Testis (tissue), 2 donors: ENCODE results near the gene PRDM2.

Experiments used
- POLR2A ChIP-seq: fragments of 450-650 bp; IDR thresholded peaks from one replicate; pipeline ENCODE4 v1.6.1; 2017; ENCODE audit warnings: antibody characterized with exemption, mild to moderate bottlenecking, moderate library complexity
- TF ChIP-seq, protein P1 (sequence below), 3 experiments: fragments of 450-650 bp in 2 of 3; fragments of 200-600 bp in 1 of 3; sonication (generic) in 1 of 3; IDR thresholded peaks; one replicate each; pipeline ENCODE4 v1.5.1; 2016 to 2019; ENCODE audit warnings: antibody characterized with exemption in 3 of 3, mild to moderate bottlenecking in 2 of 3, moderate library complexity in 1 of 3

DNA sequence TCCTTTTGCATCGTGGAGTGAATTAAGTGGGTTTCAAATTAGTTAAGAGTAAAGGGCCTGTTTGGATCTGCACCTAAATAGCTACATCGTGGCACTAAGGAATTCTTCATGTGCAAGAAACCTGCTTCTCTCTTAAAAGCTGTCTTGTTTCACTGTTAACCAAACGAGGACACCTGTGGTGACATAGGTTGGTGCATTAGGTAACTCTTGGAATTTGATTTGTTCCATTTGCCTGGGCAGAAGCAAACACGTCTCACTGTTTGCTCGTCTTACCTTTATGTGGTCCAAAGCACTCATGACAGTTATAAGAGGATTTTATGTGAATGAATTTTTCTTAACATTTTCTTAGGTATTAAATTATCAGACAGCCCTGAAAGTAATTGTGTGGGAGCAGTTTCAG lies 60.9 kb downstream of the PRDM2 start:
- TF ChIP-seq, protein P1, sequence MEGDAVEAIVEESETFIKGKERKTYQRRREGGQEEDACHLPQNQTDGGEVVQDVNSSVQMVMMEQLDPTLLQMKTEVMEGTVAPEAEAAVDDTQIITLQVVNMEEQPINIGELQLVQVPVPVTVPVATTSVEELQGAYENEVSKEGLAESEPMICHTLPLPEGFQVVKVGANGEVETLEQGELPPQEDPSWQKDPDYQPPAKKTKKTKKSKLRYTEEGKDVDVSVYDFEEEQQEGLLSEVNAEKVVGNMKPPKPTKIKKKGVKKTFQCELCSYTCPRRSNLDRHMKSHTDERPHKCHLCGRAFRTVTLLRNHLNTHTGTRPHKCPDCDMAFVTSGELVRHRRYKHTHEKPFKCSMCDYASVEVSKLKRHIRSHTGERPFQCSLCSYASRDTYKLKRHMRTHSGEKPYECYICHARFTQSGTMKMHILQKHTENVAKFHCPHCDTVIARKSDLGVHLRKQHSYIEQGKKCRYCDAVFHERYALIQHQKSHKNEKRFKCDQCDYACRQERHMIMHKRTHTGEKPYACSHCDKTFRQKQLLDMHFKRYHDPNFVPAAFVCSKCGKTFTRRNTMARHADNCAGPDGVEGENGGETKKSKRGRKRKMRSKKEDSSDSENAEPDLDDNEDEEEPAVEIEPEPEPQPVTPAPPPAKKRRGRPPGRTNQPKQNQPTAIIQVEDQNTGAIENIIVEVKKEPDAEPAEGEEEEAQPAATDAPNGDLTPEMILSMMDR (IDR thresholded peaks at IDR 0.05) = no peak
- no peak for TF ChIP-seq POLR2A
